ENCODE results near the gene NID2.

The NID2 gene

DNA sequence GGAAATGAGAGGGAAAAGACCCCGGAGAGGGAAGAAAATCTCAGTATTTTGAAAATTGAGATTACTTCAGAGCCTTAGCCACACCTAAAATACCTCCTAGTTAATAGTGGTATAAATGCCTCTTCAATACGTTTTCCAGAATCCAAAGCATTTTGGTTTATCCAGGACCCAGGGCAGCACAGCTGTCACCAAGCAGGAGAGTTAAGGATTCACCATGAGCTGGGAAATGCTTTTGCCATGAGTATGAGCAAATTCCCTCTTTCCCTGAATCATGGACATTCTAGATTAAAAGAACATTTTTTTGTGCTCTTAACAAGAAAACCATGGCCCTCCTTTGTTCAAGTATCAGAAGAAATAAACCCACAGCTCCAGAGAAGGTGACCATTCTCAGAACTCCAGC is 101.3 kb downstream of the NID2 start:
- 100% methylated on average over 1 of the region's 2 CpGs for WGBS (ENCODE audit: insufficient coverage)
- ChIA-PET POLR2A (interaction anchor here (0.6 to 0.9 kb wide), 2 partner anchors 38 to 158 kb away, joined by 3 read pairs; no protein-coding TSS in a partner anchor), CTCF (interaction anchor here (5.3 kb wide), 1 partner anchor 11 kb away, joined by 37 read pairs; no protein-coding TSS in a partner anchor)
- Histone ChIP-seq H3K36me3 (ENCODE audit: control insufficient read depth in 4 of 4, insufficient read depth in 4 of 4, low read length in 3 of 4) (peaks cover 0 to 2% (median 0%) of the 10 kb centered on the region in 4 experiments), H3K4me3 (ENCODE audit: control insufficient read depth in 1 of 7, extremely low read depth in 1 of 7, insufficient read depth in 4 of 7, low read depth in 2 of 7, low read length in 6 of 7) (no peak overlapping the region), H3K27me3 (replicated peaks in 2 of 5; ENCODE audit: control insufficient read depth in 4 of 5, insufficient read depth in 5 of 5, low read length in 4 of 5) (no peaks in the 10 kb centered on the region), H3K4me1 (ENCODE audit: control extremely low read depth in 1 of 4, control insufficient read depth in 4 of 4, insufficient read depth in 4 of 4, low read length in 3 of 4) (peaks cover 0 to 14% (median 2%) of the 10 kb centered on the region in 4 experiments), H3K9me3 (ENCODE audit: control extremely low read depth in 1 of 5, control insufficient read depth in 4 of 5, insufficient read depth in 2 of 5, low read depth in 1 of 5, low read length in 4 of 5) (no peaks in the 10 kb centered on the region), H3K27ac (ENCODE audit: insufficient read depth in 1 of 2, low read depth in 1 of 2, low read length in 2 of 2, poor library complexity in 1 of 2, severe bottlenecking in 2 of 2) (no peak overlapping the region)
- no peak for DNase-seq

DNA sequence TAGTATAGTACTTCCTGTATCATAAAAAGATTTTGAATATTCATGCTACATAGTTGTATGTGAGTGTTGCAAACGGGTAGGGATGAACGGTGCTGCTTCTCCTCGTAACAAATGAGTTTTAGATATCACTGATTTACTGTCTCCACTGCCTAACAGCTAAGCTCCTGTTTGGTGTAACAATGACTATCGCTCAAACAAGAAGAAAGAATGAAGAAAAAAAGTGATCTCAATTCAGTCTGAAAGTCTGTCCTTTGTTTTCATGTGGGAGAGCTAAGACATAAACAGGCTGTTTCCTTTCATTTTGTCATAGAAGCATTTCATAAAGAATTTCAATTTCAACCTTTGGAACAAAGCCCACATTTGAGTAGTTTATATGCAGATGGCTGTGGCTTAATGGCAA is 105.6 kb downstream of the NID2 start:
- CTCF ChIA-PET = interaction anchor here (0.7 to 2.1 kb wide), 4 partner anchors 11 to 135 kb away, joined by 3 to 9 read pairs (median 4); no protein-coding TSS in a partner anchor
- Histone ChIP-seq H3K36me3 (ENCODE audit: control insufficient read depth in 4 of 4, insufficient read depth in 4 of 4, low read length in 3 of 4) (peaks cover 0 to 4% (median 2%) of the 10 kb centered on the region in 4 experiments), H3K4me1 (ENCODE audit: control extremely low read depth in 1 of 4, control insufficient read depth in 4 of 4, insufficient read depth in 4 of 4, low read length in 3 of 4) (peaks cover 0 to 21% (median 4%) of the 10 kb centered on the region in 4 experiments), H3K27me3 (replicated peaks in 2 of 5; ENCODE audit: control insufficient read depth in 4 of 5, insufficient read depth in 5 of 5, low read length in 4 of 5) (no peaks in the 10 kb centered on the region), H3K9me3 (ENCODE audit: control extremely low read depth in 1 of 5, control insufficient read depth in 4 of 5, insufficient read depth in 2 of 5, low read depth in 1 of 5, low read length in 4 of 5) (peaks cover 5 to 28% (median 10%) of the 10 kb centered on the region in 5 experiments), H3K27ac (ENCODE audit: insufficient read depth in 1 of 2, low read depth in 1 of 2, low read length in 2 of 2, poor library complexity in 1 of 2, severe bottlenecking in 2 of 2) (peak overlapping the region in 1 of 2 experiments; percentile 30), H3K4me3 (ENCODE audit: control insufficient read depth in 1 of 7, extremely low read depth in 1 of 7, insufficient read depth in 4 of 7, low read depth in 2 of 7, low read length in 6 of 7) (peak overlapping the region in 4 of 7 experiments; percentile 37 to 76 (median 50))
- DNase-seq = peak in 2 of 3 donors; percentile 40 to 52
- POLR2A ChIA-PET = no interaction called here
- WGBS (ENCODE audit: insufficient coverage) = 40% methylated on average over 1 of the region's 4 CpGs

DNA sequence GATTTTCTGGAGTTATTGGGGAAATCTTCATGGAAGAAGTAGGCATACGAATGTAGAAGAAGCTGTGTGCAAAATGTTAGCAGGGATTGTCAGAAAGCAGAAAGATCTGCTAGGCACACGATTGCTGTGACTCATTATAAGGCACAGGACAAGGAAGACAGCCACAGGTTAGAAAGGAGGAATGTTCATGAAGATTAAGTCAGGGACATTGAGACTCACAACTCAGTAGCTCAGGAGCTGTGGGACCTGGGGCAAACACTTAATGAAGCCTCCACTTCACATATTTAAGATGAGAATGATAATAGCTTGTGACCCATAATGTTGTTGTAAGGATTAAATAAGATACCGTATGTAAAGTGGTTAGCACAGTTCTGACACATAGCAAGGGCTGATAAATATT is 106.1 kb downstream of the NID2 start:
- no peak overlapping the region for H3K27ac ChIP-seq (ENCODE audit: insufficient read depth in 1 of 2, low read depth in 1 of 2, low read length in 2 of 2, poor library complexity in 1 of 2, severe bottlenecking in 2 of 2)
- H3K4me1 ChIP-seq (ENCODE audit: control extremely low read depth in 1 of 4, control insufficient read depth in 4 of 4, insufficient read depth in 4 of 4, low read length in 3 of 4) = peaks cover 0 to 21% (median 4%) of the 10 kb centered on the region in 4 experiments
- H3K36me3 ChIP-seq (ENCODE audit: control insufficient read depth in 4 of 4, insufficient read depth in 4 of 4, low read length in 3 of 4) = peaks cover 0 to 4% (median 2%) of the 10 kb centered on the region in 4 experiments
- 36% methylated on average over 1 of the region's 3 CpGs for WGBS (ENCODE audit: insufficient coverage)
- no peaks in the 10 kb centered on the region for H3K27me3 ChIP-seq (replicated peaks in 2 of 5; ENCODE audit: control insufficient read depth in 4 of 5, insufficient read depth in 5 of 5, low read length in 4 of 5)
- H3K9me3 ChIP-seq (ENCODE audit: control extremely low read depth in 1 of 5, control insufficient read depth in 4 of 5, insufficient read depth in 2 of 5, low read depth in 1 of 5, low read length in 4 of 5) = peaks cover 9 to 33% (median 12%) of the 10 kb centered on the region in 5 experiments
- peak in 2 of 3 donors; percentile 11 to 33 for DNase-seq
- CTCF ChIA-PET = interaction anchor here (0.7 to 2.1 kb wide), 4 partner anchors 11 to 135 kb away, joined by 3 to 9 read pairs (median 4); no protein-coding TSS in a partner anchor
- H3K4me3 ChIP-seq (ENCODE audit: control insufficient read depth in 1 of 7, extremely low read depth in 1 of 7, insufficient read depth in 4 of 7, low read depth in 2 of 7, low read length in 6 of 7) = peak overlapping the region in 1 of 7 experiments; percentile 76
- POLR2A ChIA-PET = no interaction called here

DNA sequence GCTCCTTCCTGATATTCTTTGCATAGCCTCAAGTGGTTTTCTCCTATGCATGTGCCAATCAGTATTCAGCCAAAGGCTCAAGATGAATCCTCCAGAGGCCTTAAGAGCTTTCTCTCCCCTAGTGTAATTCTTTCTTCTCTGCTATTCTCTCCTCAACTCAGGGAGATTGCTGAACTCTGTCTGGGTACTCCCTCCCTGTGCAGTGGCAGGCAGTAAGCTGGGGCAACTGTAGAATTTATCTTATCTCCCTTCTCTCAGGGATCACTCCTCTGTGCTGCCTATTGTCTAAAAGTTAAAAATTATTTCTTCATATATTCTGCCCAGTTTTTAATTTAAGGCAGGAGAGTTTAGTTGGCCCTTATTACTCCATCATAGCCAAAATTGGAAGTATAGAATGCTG is 108.0 kb downstream of the NID2 start:
- Histone ChIP-seq H3K4me3 (ENCODE audit: control insufficient read depth in 1 of 7, extremely low read depth in 1 of 7, insufficient read depth in 4 of 7, low read depth in 2 of 7, low read length in 6 of 7) (no peak overlapping the region), H3K36me3 (ENCODE audit: control insufficient read depth in 4 of 4, insufficient read depth in 4 of 4, low read length in 3 of 4) (peaks cover 0 to 5% (median 2%) of the 10 kb centered on the region in 4 experiments), H3K9me3 (ENCODE audit: control extremely low read depth in 1 of 5, control insufficient read depth in 4 of 5, insufficient read depth in 2 of 5, low read depth in 1 of 5, low read length in 4 of 5) (peaks cover 9 to 40% (median 12%) of the 10 kb centered on the region in 5 experiments), H3K27me3 (replicated peaks in 2 of 5; ENCODE audit: control insufficient read depth in 4 of 5, insufficient read depth in 5 of 5, low read length in 4 of 5) (no peaks in the 10 kb centered on the region), H3K27ac (ENCODE audit: insufficient read depth in 1 of 2, low read depth in 1 of 2, low read length in 2 of 2, poor library complexity in 1 of 2, severe bottlenecking in 2 of 2) (no peak overlapping the region), H3K4me1 (ENCODE audit: control extremely low read depth in 1 of 4, control insufficient read depth in 4 of 4, insufficient read depth in 4 of 4, low read length in 3 of 4) (peaks cover 0 to 29% (median 4%) of the 10 kb centered on the region in 4 experiments)
- POLR2A ChIA-PET = no interaction called here
- CTCF ChIA-PET = no interaction called here
- DNase-seq = no peak

DNA sequence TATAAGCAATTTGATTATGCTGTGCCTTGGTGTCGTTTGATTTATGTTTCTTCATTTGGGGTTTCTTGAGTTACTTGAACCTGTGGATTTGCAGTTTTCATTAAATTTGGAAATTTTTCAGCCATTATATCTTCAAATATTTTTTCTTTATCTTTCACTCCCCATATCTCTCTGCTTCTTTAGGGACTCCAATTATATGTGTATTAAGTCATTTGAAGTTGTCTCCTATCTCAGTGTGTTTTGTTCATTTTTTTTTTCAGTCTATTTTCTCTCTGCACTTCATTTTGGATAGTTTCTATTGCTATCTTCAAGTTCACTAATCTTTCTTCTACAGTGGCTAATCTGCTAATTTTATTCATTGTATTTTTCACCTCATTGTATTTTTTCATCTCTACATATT is 108.9 kb downstream of the NID2 start:
- Histone ChIP-seq H3K27ac (ENCODE audit: insufficient read depth in 1 of 2, low read depth in 1 of 2, low read length in 2 of 2, poor library complexity in 1 of 2, severe bottlenecking in 2 of 2) (no peak overlapping the region), H3K4me3 (ENCODE audit: control insufficient read depth in 1 of 7, extremely low read depth in 1 of 7, insufficient read depth in 4 of 7, low read depth in 2 of 7, low read length in 6 of 7) (no peak overlapping the region), H3K36me3 (ENCODE audit: control insufficient read depth in 4 of 4, insufficient read depth in 4 of 4, low read length in 3 of 4) (peaks cover 0 to 6% (median 2%) of the 10 kb centered on the region in 4 experiments), H3K9me3 (ENCODE audit: control extremely low read depth in 1 of 5, control insufficient read depth in 4 of 5, insufficient read depth in 2 of 5, low read depth in 1 of 5, low read length in 4 of 5) (peaks cover 9 to 41% (median 12%) of the 10 kb centered on the region in 5 experiments), H3K27me3 (replicated peaks in 2 of 5; ENCODE audit: control insufficient read depth in 4 of 5, insufficient read depth in 5 of 5, low read length in 4 of 5) (no peaks in the 10 kb centered on the region), H3K4me1 (ENCODE audit: control extremely low read depth in 1 of 4, control insufficient read depth in 4 of 4, insufficient read depth in 4 of 4, low read length in 3 of 4) (peaks cover 0 to 29% (median 4%) of the 10 kb centered on the region in 4 experiments)
- no peak for DNase-seq
- no CpG with 5 or more reads among the region's 1 CpG for WGBS (ENCODE audit: insufficient coverage)
- CTCF ChIA-PET = no interaction called here
- POLR2A ChIA-PET = no interaction called here

DNA sequence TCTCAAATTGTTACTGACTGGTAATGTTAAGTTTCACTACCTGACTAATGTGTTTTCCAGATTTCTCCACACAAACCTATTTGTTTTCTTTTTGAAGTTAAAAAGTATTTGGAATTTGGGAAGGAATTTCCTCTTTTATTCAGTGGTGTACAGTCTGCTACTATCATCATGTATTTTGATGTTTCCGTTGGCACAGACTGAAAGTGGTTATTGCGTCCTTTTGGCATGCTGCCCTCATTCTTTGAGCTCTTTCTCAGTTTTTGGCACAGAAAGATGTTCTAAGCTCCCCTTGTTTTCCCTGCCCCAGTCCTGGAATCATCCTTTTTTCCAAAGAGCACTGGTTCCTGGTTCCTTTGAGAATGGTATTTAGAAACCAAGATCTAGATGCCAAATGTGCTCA is 110.9 kb downstream of the NID2 start:
- Histone ChIP-seq H3K4me1 (ENCODE audit: control extremely low read depth in 1 of 4, control insufficient read depth in 4 of 4, insufficient read depth in 4 of 4, low read length in 3 of 4) (peaks cover 0 to 20% (median 3%) of the 10 kb centered on the region in 4 experiments), H3K27ac (ENCODE audit: insufficient read depth in 1 of 2, low read depth in 1 of 2, low read length in 2 of 2, poor library complexity in 1 of 2, severe bottlenecking in 2 of 2) (no peak overlapping the region), H3K36me3 (ENCODE audit: control insufficient read depth in 4 of 4, insufficient read depth in 4 of 4, low read length in 3 of 4) (peaks cover 0 to 11% (median 5%) of the 10 kb centered on the region in 4 experiments), H3K9me3 (ENCODE audit: control extremely low read depth in 1 of 5, control insufficient read depth in 4 of 5, insufficient read depth in 2 of 5, low read depth in 1 of 5, low read length in 4 of 5) (peaks cover 9 to 41% (median 12%) of the 10 kb centered on the region in 5 experiments), H3K27me3 (replicated peaks in 2 of 5; ENCODE audit: control insufficient read depth in 4 of 5, insufficient read depth in 5 of 5, low read length in 4 of 5) (no peaks in the 10 kb centered on the region), H3K4me3 (ENCODE audit: control insufficient read depth in 1 of 7, extremely low read depth in 1 of 7, insufficient read depth in 4 of 7, low read depth in 2 of 7, low read length in 6 of 7) (no peak overlapping the region)
- WGBS (ENCODE audit: insufficient coverage) = 93% methylated on average over 2 of the region's 2 CpGs
- ChIA-PET CTCF (no interaction called here), POLR2A (no interaction called here)
- DNase-seq = no peak

All from common myeloid progenitor, CD34-positive (primary cell).